Activated naive CD8-positive, alpha-beta T cell treated with anti-CD3 and anti-CD28 coated beads, Interleukin-2, amount 50 U/mL, for 16 hours (primary cell): Measurements from ENCODE around the gene MAP4K3.
A peak's percentile ranks its signal among the peaks of the same experiment; 100 is the strongest.
"Not testable (repeated sequence)": the region's sequence is repeated elsewhere in the genome, so short reads cannot be mapped to it uniquely, and the experiment has no call there.

Source experiments
- DNase-seq: peaks from one replicate; pipeline ENCODE4 v3.0.0-alpha.2; 2020; ENCODE audit warnings: low read depth, low spot score

Gene MAP4K3

DNA sequence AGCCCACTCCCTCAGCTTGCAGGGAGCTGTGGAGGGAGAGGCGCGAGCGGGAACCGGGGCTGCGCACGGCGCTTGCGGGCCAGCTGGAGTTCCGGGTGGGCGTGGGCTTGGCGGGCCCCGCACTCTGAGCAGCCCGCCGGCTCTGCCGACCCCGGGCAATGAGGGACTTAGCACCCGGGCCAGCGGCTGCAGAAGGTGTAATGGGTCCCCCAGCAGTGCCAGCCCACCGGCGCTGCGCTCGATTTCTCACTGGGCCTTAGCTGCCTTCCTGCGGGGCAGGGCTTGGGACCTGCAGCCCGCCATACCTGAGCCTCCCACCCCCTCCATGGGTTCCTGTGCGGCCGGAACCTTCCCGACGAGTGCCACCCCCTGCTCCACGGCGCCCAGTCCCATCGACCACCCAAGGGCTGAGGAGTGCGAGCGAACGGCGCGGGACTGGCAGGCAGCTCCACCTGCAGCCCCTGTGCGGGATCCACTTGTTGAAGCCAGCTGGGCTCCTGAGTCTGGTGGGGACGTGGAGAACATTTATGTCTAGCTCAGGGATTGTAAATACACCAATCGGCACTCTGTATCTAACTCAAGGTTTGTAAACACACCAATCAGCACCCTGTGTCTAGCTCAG, 192.7 kb downstream of the MAP4K3 start:
- not testable (repeated sequence) for DNase-seq

- no peak for DNase-seq
These were observed 193.5 kb downstream of the MAP4K3 start, which contains the start of gene CDKL4 for GRCh38 chr2:39243469-39244123. CDKL4 (minus strand) TSS chr2:39243970.

- no peak for DNase-seq
These were observed 195.5 kb downstream of the MAP4K3 start for GRCh38 chr2:39241588-39241987.

GRCh38 chr2:39240758-39241157, 196.3 kb downstream of the MAP4K3 start:
- no peak for DNase-seq

GRCh38 chr2:39234754-39235153, 202.3 kb downstream of the MAP4K3 start:
- DNase-seq = no peak

DNA sequence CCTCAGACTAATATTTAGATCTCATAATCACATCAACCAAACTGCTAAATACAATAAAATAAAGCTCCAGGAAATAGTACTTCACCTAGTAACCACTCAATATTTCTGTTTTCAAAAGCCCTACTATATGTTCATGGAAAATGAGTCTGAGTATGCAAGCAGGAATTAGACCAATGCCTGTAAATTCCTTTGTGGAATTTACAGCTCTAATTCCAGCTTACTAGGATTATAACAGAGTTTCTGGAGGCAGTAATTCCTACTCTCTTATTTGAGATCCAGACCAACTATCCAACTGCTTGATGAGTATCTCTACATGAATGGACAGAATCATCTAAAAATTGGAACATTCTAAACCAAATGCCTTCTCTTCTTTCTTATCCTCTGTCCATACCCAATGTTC, 204.9 kb downstream of the MAP4K3 start:
- no peak for DNase-seq

DNA sequence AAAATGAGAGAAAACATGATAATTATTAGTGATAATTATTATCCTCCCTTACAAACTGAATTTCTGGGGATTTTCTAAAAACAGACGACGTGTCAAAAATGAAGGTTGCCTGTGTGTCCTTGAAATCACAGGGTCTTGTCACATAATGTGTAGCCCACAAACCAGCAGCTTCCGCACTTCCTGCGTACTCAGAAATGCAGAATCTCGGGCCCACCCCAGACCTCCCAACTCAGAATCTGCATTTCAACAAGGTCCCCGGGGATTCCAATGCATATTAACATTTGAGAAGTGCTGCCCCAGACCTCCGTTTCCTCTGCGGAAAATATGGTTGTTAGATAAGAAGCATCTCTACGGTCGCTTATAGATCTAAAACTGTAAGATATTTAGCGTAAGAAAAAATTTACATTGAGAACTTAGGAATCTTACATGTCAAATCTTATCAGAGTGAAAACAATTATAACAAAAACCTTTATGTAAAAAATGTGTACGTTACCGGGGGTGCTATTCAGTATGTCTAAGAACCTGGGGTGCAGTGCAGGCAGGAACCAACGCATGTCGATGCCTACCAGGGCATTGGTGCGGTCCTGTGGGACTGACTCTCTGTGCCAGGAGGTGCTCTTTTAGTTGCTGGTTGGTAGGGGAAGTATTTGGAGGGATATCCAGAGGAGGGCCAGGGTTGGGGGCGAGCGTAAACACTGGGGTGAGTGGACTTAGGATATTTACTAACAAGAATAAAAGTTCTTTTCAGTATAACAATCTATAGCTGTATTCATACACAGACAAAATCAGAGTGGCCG, 208.5 kb downstream of the MAP4K3 start:
- DNase-seq = no peak

- peak; percentile 67 for DNase-seq
These were observed 209.3 kb downstream of the MAP4K3 start for GRCh38 chr2:39227628-39228412.

- DNase-seq = no peak
These were observed 211.5 kb downstream of the MAP4K3 start for GRCh38 chr2:39225567-39225966.

GRCh38 chr2:39223909-39224308, 213.2 kb downstream of the MAP4K3 start:
- no peak for DNase-seq

DNA sequence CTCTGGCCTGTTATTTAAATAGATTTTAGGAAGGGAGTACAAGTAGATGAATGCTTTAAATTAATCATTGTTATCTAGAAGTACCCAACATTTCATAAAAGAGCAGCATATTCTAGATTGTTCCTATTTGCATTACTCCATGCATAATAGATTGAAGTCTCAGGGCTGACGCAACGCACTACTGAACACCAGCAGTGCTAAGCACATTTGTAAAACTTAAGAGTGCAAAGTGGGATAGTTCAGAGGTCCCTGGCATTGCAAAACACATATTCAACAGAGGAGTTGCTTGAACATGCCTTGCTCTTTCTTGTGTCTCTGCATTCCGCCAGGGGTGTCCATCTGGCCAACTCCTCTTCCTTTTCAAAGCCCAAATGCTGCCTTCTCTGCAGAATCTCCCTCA, 215.6 kb downstream of the MAP4K3 start:
- DNase-seq = no peak

DNA sequence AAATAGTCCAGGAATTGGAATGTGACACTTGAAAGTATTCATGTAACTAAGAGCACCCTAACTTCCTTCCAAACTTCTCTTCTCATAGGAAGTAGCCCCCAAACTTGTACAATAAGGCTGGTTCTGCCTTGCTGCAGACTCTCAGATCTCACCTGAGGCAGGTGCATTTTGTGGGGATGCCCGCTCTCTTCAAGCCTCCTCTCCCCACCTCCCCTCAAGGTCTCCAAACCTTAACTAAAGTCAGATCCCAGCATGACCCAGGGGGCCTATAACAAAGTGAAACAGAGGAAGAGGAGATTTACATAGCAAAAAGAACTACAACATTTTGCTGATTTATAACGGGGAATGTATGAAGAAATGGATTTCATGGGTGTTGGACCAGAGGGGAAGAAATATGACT, 216.9 kb downstream of the MAP4K3 start:
- DNase-seq = no peak

DNA sequence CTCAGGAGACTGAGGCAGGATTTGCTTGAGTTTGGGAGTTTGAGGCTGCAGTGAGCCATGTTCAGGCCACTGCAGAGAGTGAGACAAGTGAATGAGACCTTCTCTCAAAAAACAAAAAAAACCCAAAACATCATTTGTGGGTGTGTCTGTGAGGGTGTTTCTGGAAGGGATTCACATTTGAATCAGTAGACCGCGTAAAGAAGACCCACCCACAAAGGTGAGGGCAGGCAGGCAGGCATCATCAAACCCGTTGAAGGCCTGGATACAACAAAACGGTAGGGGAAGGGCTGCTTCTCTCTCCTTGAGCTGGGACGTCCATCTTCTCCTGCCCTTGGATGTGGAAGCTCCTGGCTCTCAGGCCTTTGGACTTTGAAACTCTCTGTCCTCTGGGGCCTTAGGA, 218.7 kb downstream of the MAP4K3 start:
- no peak for DNase-seq

DNA sequence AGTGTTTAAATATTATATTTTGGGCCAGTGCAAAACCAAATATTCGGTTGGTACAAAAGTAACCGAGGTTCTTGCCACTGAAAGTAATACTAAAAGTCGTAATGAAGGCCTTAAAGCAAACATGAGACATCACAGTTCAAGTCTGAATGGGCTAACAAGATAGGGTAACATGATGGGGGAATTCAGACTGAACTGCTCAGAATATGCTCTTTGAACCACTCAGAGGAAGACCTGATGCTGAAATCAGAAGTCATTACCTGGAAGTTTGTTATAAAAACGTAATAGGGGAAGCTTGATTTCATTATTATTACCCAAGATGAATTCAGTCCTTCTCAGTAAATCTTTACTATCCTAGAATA, 219.9 kb downstream of the MAP4K3 start:
- no peak for DNase-seq

- peak; percentile 42 for DNase-seq
These were observed 220.5 kb downstream of the MAP4K3 start for GRCh38 chr2:39216346-39217191.

GRCh38 chr2:39215545-39215944, 221.5 kb downstream of the MAP4K3 start:
- no peak for DNase-seq

DNA sequence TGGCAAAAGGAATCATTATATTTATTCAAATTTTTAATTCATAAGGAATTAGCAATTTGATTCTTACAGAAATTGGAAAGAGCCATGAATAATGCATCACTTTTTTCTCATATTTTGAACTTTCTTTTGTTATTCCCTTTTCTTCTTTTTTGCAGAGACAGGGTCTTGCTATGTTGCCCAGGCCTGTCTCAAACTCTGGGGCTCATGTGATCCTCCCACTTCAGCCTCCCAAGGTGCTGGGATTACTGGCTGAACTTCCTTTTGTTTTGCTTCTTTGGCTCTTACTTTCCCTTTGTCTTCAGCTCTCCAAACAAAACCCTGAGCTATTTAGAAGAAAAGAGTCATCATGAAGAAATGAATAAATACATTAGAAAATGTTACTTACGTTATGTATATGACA, 224.1 kb downstream of the MAP4K3 start:
- no peak for DNase-seq

DNA sequence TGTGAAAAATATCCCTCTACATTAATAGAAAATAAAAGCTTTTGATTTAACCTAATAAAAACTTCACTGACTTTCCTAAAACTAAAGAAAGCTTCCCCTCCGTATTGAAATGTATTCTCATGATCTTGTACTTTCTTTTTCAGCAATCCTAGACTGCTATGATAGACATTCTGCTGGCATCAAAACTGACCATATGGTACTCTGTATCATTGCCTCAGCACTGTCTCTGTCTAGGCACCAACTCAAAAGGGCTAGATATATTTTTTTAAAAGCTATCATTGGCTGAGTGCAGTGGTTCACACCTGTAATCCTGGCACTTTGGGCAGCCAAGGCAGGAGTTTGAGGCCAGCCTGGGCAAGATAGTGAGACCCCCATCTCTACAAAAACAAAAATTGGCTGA, 226.2 kb downstream of the MAP4K3 start:
- DNase-seq = no peak

DNA sequence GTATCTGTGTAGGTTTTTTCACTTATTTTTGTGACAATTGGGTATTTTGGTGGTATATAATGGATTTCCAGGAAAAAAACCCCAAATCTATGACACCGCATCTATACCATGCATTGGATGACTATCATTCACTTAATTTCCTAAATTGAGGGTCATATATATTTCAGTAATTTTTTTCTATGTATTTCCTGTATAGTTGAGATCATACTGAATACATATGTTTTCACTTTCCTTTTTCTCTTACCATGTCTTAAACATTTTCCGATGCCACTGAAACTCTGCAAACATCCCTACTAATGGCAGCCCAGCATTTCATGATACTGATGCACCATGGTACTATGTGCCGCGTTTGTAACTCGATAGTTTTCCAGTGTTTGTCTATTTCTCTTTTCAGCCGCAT, 233.7 kb downstream of the MAP4K3 start:
- no peak for DNase-seq

- DNase-seq = no peak
These were observed 234.3 kb downstream of the MAP4K3 start for GRCh38 chr2:39202639-39203369.
